Fibroblast of skin of right quadriceps (primary cell): ENCODE results near the gene SP6.

Experiments used
- DNase-seq: peaks from one replicate; pipeline ENCODE4 v3.0.0-alpha.2; 2013

SP6 gene

GRCh38 chr17:47831003-47831933 lies 19.7 kb downstream of the SP6 start, which contains the start of the genes LRRC46 and MRPL10:
TSS of gene LRRC46 (plus strand) at chr17:47831670. CDS start at chr17:47831990, 320 bp downstream.
TSS of gene MRPL10 (minus strand) at chr17:47831541. CDS start at chr17:47831511, 30 bp downstream.
- peak; percentile 91 for DNase-seq

- no peak for DNase-seq
Observed at GRCh38 chr17:47830396-47831002, 20.5 kb downstream of the SP6 start.

- no peak for DNase-seq
Observed at GRCh38 chr17:47829870-47830269, 21.1 kb downstream of the SP6 start.

DNA sequence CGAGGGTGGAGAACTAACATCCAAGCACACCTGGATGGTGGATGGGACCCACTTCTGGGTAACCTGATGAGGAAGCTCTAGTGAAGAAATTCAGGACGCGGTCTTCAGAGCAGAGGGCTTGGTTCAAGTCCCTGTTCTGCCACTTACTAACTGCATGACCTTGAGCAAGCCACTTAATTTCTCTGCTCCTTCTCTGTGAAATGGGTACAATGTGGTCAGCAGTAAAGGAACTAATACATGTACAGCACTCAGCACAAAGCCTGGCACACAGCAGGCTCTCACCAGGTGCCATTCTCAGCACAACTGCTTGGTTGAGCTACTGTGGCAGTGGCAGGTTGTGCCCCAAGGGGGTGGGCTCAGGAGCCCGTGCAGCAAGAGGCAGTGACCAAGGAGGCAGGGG lies 27.4 kb downstream of the SP6 start:
- DNase-seq: no peak

- no peak for DNase-seq
Observed at GRCh38 chr17:47822785-47823184, 28.2 kb downstream of the SP6 start.

DNA sequence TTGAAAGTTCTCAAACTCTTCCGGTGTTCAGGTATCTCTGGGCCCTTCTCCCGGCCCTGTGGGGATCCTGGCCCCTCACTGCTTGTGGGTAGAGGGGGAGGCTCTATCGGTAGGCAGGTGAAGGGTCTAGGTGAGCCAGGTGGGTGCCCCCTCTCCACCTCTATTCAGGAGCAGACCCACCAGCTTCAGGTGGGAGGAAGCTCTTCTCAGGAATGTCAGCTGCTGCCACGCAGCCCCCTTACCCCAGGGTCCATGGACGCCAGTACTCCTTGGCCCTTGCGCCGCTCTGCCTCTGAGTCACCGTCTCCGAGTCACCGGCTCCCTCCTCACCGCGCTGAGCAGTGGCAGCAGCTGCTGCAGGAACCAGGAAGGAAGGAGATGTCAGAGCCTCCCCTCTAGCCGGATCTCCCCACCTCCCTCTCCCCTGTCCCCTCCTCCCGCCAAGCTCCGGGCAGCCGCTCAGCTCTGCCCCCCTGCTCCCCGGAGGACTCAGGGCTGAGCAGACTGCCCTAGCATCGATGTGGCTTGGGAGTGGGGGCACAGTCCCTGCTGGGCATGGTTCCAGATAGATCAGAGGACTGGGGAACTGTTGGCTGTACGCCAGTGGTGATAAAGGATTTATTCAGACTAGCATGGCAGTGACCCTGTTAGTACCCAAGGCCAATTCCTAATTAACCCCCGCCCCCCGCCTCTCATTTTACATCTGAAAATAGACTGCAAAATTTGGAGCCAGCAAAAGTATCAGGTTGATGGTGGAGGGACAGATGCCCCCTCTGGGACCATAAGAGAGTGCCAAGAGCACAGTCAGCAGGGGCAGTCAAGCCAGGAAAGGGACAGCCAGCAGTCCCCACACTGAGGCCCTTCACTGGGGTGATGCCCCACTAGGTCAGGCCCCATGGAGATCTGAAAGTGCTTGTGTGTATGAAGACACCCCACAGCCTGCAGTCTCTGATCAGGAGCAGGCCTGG lies 29.3 kb downstream of the SP6 start, which contains the start of gene OSBPL7:
Gene OSBPL7 (minus strand): TSS at position 371 of the 968 bp plus-strand sequence. CDS start 1,516 bp downstream, outside the sequence.
- peak; percentile 83 for DNase-seq

DNA sequence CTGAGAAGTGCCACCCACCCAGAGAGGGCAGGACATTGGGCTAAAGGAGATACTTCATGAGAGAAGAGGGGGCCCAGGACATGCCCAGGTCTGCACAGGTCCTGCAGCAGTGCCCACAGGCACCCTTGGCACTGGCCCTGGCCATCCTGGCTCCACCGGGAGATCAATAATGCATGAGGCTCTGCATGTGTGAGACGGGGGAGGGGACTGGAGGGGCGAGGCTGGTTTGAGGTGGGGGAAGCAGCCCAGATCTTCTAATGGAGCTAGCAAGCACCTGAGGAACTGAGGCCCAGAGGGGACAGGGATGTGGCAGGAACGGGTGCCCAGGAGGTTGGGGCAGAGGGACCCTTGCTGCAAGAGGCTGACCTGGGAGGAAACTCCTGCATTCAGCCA lies 29.9 kb downstream of the SP6 start:
- no peak for DNase-seq

DNA sequence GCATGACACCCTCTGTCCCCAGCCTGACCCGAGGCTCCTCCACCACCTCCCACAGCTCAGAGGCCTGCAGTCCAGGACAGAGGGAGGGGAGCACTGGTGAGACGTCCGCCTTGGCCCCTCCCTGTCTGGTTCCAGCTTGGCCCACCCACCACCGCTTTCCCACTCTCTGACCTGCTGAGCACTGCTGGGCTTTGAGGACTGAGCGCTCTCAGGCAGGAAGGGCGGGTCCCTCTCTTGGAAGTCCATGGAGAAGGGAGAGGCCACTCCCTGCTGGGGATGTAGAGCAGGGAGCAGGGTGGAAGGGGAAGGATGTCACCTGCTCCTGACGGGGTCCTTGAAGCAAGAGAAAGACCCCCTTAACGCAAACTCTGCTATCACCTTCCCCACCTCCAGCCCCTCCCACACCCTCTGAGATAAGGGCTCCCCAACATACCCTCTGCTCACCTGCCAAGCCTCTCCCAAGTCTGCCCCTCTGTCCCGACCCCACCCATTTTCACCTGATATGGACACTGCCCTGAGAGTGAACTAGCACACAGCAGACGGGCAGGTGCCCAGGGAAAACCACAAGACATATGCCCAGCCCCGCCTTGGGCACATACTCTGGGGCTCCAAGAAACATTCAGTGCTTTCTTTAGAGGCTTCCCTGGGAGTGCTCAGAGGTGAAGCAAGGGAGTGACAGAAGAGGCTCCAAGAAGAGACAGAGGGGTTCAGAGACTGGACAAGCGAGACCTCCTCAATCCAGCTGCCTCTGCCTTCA lies 30.8 kb downstream of the SP6 start:
- DNase-seq: no peak

DNA sequence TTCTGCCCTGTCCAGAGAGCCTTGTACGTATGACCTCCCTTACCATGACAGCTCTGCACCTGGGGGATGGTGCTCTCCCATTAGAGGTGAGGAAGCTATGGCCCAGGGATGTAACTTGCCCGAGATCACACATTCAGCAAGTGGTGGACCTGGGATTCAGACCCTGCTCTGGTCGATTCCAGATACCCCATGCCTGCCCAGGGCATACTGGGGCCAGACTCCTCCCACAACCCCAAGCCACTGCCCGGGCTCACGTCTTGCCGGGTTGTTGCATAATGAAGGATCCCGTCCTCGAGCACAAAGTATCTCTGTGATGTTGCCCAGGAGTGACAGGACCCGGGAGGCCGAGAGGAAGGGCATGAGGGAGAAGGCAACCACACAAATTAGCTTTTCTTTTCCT lies 31.5 kb downstream of the SP6 start:
- no peak for DNase-seq

GRCh38 chr17:47818002-47818695 lies 32.8 kb downstream of the SP6 start:
- DNase-seq: no peak

- DNase-seq: no peak
Observed at GRCh38 chr17:47816947-47817346, 34.0 kb downstream of the SP6 start.

DNA sequence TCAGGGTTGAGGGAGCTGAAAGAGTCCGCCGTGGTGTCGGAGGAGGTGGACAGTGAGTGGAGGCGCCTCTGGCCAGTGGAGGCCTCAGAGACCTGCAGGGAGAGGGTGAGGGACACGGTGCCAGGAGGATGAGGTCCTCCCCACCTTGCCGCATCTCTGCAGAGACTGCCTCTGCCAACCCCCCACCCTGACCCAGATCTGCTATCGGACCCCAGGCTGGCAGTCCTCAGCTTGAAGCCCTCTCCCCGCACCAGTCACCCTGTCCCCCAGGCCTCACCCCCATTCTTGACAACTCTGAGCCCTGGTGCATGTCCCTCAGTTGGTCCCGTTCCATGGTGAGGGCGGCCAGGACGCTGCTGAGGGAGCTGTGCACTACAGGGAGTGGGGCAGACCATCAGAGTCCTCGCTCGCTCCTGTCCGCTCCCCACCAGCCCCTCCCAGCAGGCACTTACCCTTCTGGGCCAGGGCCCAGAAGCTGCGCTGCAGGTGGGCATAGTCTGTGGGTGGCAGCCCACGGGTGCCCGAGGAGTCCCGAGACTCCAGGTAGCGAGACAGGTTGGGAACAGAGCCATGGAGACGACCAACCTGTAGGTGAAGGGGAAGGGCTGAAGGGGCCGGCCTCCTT lies 34.7 kb downstream of the SP6 start:
- DNase-seq: no peak

- DNase-seq: no peak
Observed at GRCh38 chr17:47815106-47815918, 35.7 kb downstream of the SP6 start.

GRCh38 chr17:47813512-47814031 lies 37.4 kb downstream of the SP6 start:
- no peak for DNase-seq

DNA sequence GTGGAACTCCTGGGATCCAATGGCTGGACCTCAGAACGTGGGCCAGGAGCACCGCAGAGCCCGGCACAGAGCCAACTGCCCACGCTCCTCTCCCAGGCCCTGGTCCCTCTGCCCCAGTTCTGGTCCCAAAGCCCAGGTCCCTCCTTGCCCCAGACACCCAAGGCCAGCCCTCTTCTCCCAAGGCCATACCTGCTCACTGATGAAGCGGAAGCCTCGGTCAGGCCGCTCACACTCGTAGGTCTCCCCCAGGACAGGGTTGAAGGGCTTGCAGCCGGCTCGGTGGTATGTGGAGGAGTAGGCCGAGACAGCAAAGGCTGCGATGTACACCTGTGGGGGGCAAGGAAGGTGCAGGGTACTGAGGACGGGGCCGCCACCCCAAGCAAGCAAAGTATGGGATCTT lies 37.9 kb downstream of the SP6 start:
- no peak for DNase-seq

GRCh38 chr17:47812146-47812920 lies 38.6 kb downstream of the SP6 start:
- DNase-seq: no peak

- DNase-seq: no peak
Observed at GRCh38 chr17:47811709-47812108, 39.3 kb downstream of the SP6 start.

DNA sequence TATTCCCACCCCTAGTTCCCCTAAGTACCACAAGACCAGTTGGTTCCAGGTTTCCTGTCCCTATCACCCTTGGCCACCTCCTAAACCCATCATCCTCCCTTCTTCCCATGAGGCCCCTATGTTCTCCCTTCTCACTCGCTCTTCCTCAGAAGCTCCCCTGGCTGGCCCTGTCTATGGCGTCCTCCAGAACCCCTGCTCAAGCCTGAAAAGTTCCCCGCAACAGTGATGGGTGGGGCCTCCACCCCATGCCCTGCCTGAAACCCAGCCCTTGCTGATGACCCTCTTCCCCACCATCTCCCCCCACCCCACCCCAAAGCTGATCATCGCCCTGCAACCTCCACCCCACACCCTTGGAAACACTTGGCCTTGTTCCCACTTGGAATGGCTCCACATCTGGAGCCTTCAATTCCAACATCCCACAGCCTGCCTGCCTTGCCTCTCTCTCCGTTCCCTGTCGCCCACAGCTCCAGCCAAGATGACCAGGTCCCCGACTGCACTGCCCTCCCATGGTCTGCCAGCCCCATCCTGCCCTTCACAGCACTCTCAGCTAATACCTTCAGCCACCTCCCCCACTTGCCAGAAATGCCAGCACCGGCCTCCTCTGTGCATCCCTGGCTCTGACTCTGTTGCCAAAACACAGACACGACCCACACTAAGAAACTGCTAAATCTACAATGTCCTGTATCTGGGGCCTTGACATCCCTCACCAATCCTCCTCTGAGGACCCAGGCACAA lies 39.9 kb downstream of the SP6 start:
- DNase-seq: no peak
